Naive thymus-derived CD8-positive, alpha-beta T cell (primary cell): Measurements from ENCODE around the gene GSK3B. TPM values are rescaled to one million over a fixed set of nuclear protein-coding genes. Genes with fewer than 3 reads are reported as not detected.

Source experiments
- ATAC-seq, 2 donors: fragments of 150-1000 bp; cut with Tn5 transposase in 1 of 2; sonication (Bioruptor Pico), chemical (Tn5 transposase) in 1 of 2; 1 replicate in 1 of 2; 2 replicates in 1 of 2; pipeline ENCODE4 v1.10.0; 2021; ENCODE audit warnings: mild to moderate bottlenecking in 2 of 2, moderate library complexity in 2 of 2
- POLR2A ChIA-PET: fragments of 350-600 bp; sonication (Branson Sonifier 250); formaldehyde crosslinking; loops from one replicate; lab custom pipeline; 2021; ENCODE audit warnings: antibody characterized with exemption; lab: Charles Lee
- DNase-seq, 10 donors: peaks; one replicate each; pipeline versions ENCODE4 v3.0.0 to v3.0.0-alpha.2; 2020 to 2022
- H3K27ac Mint-ChIP-seq, 10 donors: one replicate each; pipeline ENCODE4 v1.8.0; 2020 to 2022; ENCODE audit warnings: mild to moderate bottlenecking in 10 of 10, mixed read lengths in 10 of 10, moderate library complexity in 4 of 10, inconsistent platforms in 1 of 10
- H3K27me3 Mint-ChIP-seq, 5 donors: one replicate each; pipeline ENCODE4 v1.8.0; 2021 to 2022; ENCODE audit warnings: mixed read lengths in 5 of 5
- H3K36me3 Mint-ChIP-seq, 3 donors: one replicate each; pipeline ENCODE4 v1.8.0; 2020 to 2022; ENCODE audit warnings: mixed read lengths in 3 of 3, mild to moderate bottlenecking in 2 of 3, inconsistent platforms in 1 of 3
- H3K4me1 Mint-ChIP-seq, 4 donors: one replicate each; pipeline ENCODE4 v1.8.0; 2021 to 2022; ENCODE audit warnings: mixed read lengths in 4 of 4
- H3K4me3 Mint-ChIP-seq, 10 donors: one replicate each; pipeline ENCODE4 v1.8.0; 2020 to 2022; ENCODE audit warnings: mild to moderate bottlenecking in 10 of 10, mixed read lengths in 10 of 10, moderate library complexity in 6 of 10, inconsistent platforms in 1 of 10
- H3K9me3 Mint-ChIP-seq, 9 donors: one replicate each; pipeline ENCODE4 v1.8.0; 2020 to 2022; ENCODE audit warnings: mixed read lengths in 9 of 9, mild to moderate bottlenecking in 3 of 9, inconsistent platforms in 1 of 9, moderate library complexity in 1 of 9
- polyA plus RNA-seq, 3 donors: library from polyadenylated mRNA; unstranded; fragments of 300-500 nt; fragmentation: Illumina TruSeq; gene quantifications; one replicate each; pipeline ENCODE4 v1.2.3, GENCODE V29; 2021
- total RNA-seq, 8 experiments: library from RNA in 2 of 8; stranded (reverse) in 2 of 8; gene quantifications; one replicate each; pipeline ENCODE4 v1.2.3 and lab custom pipeline; 2021 to 2026

Gene GSK3B
- total and polyA plus RNA-seq, 5 experiments from 2014 or later: 12.7 to 38.5 (median 14.1) TPM

DNA sequence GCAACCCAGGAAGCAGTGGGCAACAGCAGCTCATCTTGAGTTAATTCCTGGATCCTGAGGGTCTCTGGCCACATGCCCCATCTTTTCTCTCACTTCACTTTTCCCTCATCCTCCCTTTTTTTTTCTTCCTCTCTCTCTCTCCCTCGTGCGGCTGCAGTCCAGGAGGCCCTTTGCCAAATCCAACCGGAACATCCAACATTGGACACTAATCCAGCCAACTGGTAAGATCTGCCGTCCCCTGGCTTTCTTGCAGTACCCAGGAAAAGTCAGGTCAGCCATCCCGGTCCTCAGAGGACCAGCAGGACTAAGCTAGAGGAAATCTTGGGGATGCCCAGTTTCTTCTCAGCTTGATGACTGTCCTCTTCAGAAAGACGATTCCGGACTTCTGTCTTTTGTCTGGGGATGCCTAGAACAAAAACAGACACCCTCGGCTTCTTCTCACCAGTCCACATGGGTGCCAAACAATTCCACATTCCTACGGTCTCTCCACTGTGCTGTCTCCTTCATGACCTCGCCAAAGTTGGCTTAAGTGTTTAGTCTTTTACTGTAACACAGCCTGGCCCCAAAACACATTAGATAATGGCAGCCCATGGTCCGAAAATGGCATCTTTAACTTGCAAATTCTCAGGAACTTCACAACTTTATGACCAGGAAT lies 115.6 kb downstream of the GSK3B start:
- POLR2A ChIA-PET: no interaction called here
- Mint-ChIP-seq H3K4me3 (no peak overlapping the region), H3K27me3 (no peaks in the 10 kb centered on the region), H3K9me3 (peaks cover 0 to 16% (median 9%) of the 10 kb centered on the region in 9 donors), H3K4me1 (peaks cover 31 to 55% (median 43%) of the 10 kb centered on the region in 4 donors), H3K27ac (peak overlapping the region in 2 of 10 donors; percentile 32 to 38), H3K36me3 (peaks cover 12 to 46% (median 33%) of the 10 kb centered on the region in 3 donors)
- DNase-seq (no peak), ATAC-seq (no peak)

DNA sequence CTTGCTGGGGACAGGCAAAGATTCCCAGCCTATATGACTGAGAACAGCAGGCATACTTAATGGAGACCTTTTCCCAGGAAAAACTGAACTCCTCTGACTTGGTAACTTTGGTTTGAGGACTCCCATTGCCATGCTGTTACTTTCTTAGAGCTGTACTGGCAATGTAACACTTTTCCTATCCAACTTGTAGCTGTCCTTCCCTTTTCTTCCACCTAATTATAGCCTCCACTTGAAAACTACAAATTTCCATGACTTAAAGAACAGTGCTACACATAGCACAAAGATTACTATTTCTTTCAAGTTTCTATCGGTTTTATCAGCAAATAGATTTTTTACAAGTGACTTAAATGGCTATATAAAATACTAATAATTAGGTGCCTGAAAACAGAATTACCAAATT lies 116.9 kb downstream of the GSK3B start:
- Mint-ChIP-seq H3K27ac (peak overlapping the region in 1 of 10 donors; percentile 32), H3K36me3 (peaks cover 6 to 37% (median 30%) of the 10 kb centered on the region in 3 donors), H3K4me1 (peaks cover 26 to 51% (median 35%) of the 10 kb centered on the region in 4 donors), H3K9me3 (peaks cover 0 to 8% (median under 1%) of the 10 kb centered on the region in 9 donors), H3K27me3 (no peaks in the 10 kb centered on the region), H3K4me3 (no peak overlapping the region)
- no peak for ATAC-seq
- POLR2A ChIA-PET: no interaction called here
- DNase-seq: no peak

DNA sequence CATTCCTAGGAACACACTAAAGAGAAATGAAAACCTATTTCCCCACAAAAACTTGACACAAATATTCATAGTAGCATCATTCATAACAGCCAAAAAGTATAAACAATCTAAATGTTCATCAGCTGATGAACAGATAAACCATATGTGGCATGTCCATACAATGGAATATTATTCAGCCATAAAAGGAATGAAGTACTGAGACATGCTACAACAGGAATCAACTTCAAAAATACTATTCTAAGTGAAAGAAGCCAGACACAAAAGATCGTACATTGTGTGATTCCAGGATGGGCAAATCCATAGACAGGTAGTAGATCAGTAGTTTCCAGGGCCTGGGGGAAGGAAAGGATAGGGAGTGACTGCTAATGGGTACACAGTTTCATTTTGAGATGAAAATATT lies 118.0 kb downstream of the GSK3B start:
- no peak for ATAC-seq
- peaks cover 8 to 36% (median 28%) of the 10 kb centered on the region in 3 donors for H3K36me3 Mint-ChIP-seq
- no peaks in the 10 kb centered on the region for H3K27me3 Mint-ChIP-seq
- H3K27ac Mint-ChIP-seq: no peak overlapping the region
- peaks cover 22 to 44% (median 31%) of the 10 kb centered on the region in 4 donors for H3K4me1 Mint-ChIP-seq
- POLR2A ChIA-PET: no interaction called here
- no peak for DNase-seq
- peaks cover 0 to 6% (median 0%) of the 10 kb centered on the region in 9 donors for H3K9me3 Mint-ChIP-seq
- no peak overlapping the region for H3K4me3 Mint-ChIP-seq

DNA sequence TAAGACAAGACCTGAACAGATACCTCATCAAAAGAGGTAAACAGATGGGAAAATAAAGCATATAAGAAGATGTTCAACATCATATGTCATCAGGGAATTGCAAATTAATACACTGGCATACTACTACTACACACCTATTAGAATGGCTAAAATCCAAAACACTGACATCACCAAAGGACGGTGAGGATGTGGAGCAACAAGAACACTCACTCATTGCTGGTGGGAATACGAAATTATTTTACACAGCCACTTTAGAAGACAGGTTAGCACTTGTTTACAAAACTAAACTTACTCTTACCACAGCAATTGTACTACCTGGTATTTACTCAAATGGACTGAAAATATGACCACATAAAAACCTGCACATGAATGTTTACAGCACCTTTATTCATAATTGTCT lies 119.6 kb downstream of the GSK3B start:
- peak overlapping the region in 1 of 10 donors; percentile 19 for H3K27ac Mint-ChIP-seq
- peaks cover 0 to 6% (median 0%) of the 10 kb centered on the region in 9 donors for H3K9me3 Mint-ChIP-seq
- H3K36me3 Mint-ChIP-seq: peaks cover 8 to 32% (median 24%) of the 10 kb centered on the region in 3 donors
- ATAC-seq (no peak), DNase-seq (no peak)
- no peak overlapping the region for H3K4me3 Mint-ChIP-seq
- no peaks in the 10 kb centered on the region for H3K27me3 Mint-ChIP-seq
- peaks cover 19 to 43% (median 34%) of the 10 kb centered on the region in 4 donors for H3K4me1 Mint-ChIP-seq
- POLR2A ChIA-PET: no interaction called here

DNA sequence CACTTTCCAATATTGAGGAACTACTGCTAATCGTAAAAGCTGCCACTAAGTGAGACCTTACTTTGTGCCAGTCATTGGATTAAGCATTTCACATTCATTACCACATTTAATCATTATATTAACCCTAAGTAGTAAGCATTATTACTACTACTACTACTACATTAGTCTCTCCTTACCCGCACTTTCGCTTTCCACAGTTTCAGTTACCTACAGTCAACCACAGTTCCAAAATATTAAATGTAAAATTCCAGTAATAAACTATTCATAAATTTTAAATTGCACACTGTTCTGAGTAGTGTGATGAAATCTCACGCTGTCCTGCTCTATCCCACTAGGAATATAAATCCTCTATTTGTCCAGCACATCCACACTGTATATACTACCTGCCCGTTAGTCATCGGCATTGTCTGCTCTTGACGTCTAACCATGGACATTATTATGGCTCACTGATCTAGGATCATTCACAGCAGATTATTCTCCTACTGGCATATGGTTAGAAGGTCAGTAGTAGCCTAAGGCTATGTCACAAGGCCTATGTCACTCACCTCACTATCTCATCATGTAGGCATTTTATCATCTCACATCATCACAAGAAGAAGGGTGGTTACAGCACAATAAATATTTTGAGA lies 121.1 kb downstream of the GSK3B start:
- peaks cover 7 to 45% (median 35%) of the 10 kb centered on the region in 4 donors for H3K4me1 Mint-ChIP-seq
- POLR2A ChIA-PET: no interaction called here

DNA sequence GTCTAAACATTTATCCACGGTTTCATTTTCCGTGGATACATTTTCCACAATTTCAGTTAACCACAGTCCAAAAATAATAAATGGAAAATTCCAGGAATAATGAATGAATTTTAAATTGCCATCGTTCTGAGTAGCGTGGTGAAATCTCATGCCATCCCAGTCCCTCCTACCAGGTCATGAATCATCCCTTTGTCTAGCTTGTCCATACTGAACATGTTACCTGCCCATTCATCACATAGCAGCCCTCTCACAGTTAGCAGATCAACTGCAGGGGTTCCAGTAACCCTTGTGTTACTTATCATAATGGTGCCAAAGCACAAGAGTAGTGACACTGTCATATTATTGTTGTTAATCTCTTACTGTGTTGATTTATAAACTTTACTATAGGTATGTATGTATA lies 124.5 kb downstream of the GSK3B start:
- Mint-ChIP-seq H3K4me1 (peaks cover 4 to 40% (median 31%) of the 10 kb centered on the region in 4 donors), H3K27me3 (no peaks in the 10 kb centered on the region), H3K4me3 (no peak overlapping the region), H3K36me3 (peaks cover 6 to 8% (median 7%) of the 10 kb centered on the region in 3 donors), H3K27ac (no peak overlapping the region), H3K9me3 (peaks cover 0 to 6% (median 0%) of the 10 kb centered on the region in 9 donors)
- DNase-seq (no peak), ATAC-seq (no peak)
- POLR2A ChIA-PET: no interaction called here

More for the DNA sequence above, 121.1 kb downstream of the GSK3B start:
- H3K27ac Mint-ChIP-seq: no peak overlapping the region
- no peaks in the 10 kb centered on the region for H3K27me3 Mint-ChIP-seq
- no peak overlapping the region for H3K4me3 Mint-ChIP-seq
- ATAC-seq (no peak), DNase-seq (no peak)
- peaks cover 8 to 20% (median 10%) of the 10 kb centered on the region in 3 donors for H3K36me3 Mint-ChIP-seq
- H3K9me3 Mint-ChIP-seq: peaks cover 0 to 6% (median 0%) of the 10 kb centered on the region in 9 donors

DNA sequence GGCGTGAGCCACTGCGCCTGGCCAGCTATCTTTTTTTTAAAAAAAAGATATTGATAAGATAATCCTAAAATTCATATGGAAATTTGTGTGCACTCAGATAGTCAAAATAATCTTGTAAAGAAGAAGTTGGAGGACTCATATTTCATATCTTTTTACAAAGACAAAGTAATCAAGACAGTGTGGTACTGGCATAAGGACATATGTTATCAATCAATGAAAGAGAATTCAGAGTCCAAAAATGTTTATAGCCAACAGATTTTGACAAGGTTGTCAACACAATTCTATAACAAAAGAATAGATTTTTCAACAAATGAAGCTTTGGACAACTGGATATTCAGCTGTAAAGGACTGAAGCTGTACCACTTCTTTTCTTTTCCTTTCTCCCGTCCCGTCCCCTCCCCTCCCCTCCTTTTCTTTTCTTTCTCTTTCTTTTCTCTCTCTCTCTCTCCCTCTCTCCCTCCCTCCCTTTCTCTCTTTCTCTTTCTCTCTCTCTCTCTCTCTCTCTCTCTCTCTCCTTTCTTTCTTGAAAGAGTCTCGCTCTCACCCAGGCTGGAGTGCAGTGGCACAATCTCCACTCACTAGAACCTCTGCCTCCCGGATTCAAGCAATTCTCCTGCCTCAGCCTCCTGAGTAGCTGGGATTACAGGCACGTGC lies 126.8 kb downstream of the GSK3B start:
- Mint-ChIP-seq H3K36me3 (peaks cover 6 to 12% (median 10%) of the 10 kb centered on the region in 3 donors), H3K4me3 (no peak overlapping the region), H3K4me1 (peaks cover 7 to 40% (median 37%) of the 10 kb centered on the region in 4 donors), H3K27ac (no peak overlapping the region), H3K27me3 (no peaks in the 10 kb centered on the region), H3K9me3 (peaks cover 0 to 3% (median 0%) of the 10 kb centered on the region in 9 donors)
- ATAC-seq (no peak), DNase-seq (no peak)
- POLR2A ChIA-PET: interaction anchor here (0.8 kb wide), 1 partner anchor 21 kb away, joined by 3 read pairs; no protein-coding TSS in a partner anchor

DNA sequence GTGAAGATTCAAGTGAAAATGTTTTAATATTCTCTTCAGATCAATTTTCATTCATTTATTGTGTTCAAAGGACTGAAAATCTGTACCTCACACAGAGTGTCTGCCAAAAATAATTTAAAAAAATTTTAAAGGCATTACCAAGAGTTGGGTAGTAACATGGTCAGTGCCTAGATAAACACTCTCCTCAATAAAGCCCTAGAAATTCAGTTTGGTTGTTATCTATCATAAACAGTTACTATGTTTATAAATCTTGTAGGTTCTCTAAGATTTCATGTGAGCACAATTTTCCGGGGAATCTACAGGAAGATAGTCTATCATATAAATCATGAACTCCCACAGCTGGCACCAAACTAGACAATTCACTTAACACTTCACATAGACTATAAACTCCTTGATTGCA lies 128.6 kb downstream of the GSK3B start:
- no peaks in the 10 kb centered on the region for H3K27me3 Mint-ChIP-seq
- POLR2A ChIA-PET: no interaction called here
- H3K36me3 Mint-ChIP-seq: peaks cover 3 to 15% (median 13%) of the 10 kb centered on the region in 3 donors
- H3K4me1 Mint-ChIP-seq: peaks cover 7 to 49% (median 47%) of the 10 kb centered on the region in 4 donors
- no peak overlapping the region for H3K27ac Mint-ChIP-seq
- DNase-seq (no peak), ATAC-seq (no peak)
- H3K9me3 Mint-ChIP-seq: peaks cover 0 to 3% (median 0%) of the 10 kb centered on the region in 9 donors
- no peak overlapping the region for H3K4me3 Mint-ChIP-seq

DNA sequence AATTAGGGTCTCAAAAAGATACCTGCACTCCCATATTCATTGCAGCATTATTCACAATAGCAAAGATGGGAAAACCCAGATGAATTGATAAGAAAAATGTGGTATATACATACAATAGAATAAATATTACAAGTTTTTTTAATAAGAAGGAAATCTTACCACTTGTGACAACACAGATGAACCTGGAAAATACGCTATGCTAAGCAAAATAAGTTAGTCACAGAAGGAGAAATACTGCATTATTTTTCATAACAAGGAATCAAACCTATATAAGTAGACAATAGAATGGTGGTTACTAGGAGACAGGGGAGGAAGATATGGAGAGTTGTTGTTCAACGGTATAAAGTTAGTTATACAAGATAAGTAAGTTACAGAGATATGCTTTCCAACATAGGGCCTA lies 130.0 kb downstream of the GSK3B start:
- DNase-seq (no peak), ATAC-seq (no peak)
- POLR2A ChIA-PET: no interaction called here
- Mint-ChIP-seq H3K4me1 (peaks cover 7 to 46% (median 42%) of the 10 kb centered on the region in 4 donors), H3K4me3 (no peak overlapping the region), H3K36me3 (peaks cover 3 to 13% (median 12%) of the 10 kb centered on the region in 3 donors), H3K9me3 (peaks cover 0 to 3% (median 0%) of the 10 kb centered on the region in 9 donors), H3K27ac (no peak overlapping the region), H3K27me3 (no peaks in the 10 kb centered on the region)

DNA sequence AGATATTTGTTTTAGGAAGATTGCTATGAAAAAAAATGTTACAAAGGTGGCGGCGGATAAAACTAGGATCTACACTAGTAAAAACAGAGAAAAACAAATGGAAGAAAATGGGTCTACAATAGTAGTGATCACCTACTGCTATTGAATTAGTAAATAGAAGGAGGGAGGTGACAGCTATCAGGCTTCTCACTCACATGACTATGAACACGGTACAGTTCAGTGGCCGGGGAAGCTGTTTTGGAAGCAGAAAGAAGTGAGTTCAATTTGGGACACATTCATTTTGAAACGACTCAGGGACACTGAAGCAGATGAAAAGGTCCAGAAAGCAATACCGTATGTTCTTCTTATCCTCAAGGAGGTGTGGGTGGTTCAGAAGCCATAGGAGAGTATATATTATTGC lies 138.3 kb downstream of the GSK3B start:
- Mint-ChIP-seq H3K4me1 (peaks cover 12 to 55% (median 51%) of the 10 kb centered on the region in 4 donors), H3K27ac (peak overlapping the region in 1 of 10 donors; percentile 1), H3K4me3 (peak overlapping the region in 1 of 10 donors; percentile 39), H3K27me3 (no peaks in the 10 kb centered on the region), H3K9me3 (no peaks in the 10 kb centered on the region), H3K36me3 (peaks cover 0 to 10% (median 8%) of the 10 kb centered on the region in 3 donors)
- POLR2A ChIA-PET: no interaction called here
- no peak for DNase-seq
- no peak for ATAC-seq

DNA sequence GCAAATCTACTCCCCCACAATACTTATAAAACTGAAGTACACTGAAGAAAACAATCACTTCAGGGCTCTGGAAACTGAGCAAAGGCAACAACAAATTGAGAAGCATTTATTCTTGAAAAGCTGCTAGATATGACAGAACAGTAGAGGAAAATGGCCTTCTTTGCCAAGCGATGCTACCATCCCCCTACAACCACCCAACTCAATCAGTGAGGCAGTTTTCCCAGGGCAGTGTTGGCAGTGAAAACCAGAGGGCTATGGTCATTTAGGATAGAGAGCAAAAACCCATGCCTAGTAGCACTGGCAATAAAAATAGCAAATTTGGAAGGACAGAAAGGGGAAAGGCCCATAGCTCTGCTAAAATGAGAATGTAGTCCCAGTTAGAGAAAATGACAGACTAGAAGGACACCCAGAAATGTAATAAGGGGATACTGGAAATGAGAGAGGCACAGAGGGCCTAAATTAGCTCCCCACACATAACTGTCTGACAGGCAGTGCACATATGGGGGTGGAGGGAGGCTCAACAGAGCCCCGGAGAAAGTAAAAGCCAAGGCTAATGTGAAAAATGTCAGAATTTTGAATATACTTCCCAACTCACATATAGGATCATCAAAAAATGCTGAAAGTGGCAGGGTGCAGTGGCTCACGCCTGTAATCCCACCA lies 143.5 kb downstream of the GSK3B start:
- Mint-ChIP-seq H3K9me3 (no peaks in the 10 kb centered on the region), H3K4me3 (no peak overlapping the region), H3K27ac (peak overlapping the region in 2 of 10 donors; percentile 19 to 75), H3K27me3 (no peaks in the 10 kb centered on the region), H3K4me1 (peaks cover 19 to 48% (median 47%) of the 10 kb centered on the region in 4 donors), H3K36me3 (peaks cover 0 to 15% (median 4%) of the 10 kb centered on the region in 3 donors)
- POLR2A ChIA-PET: no interaction called here
- ATAC-seq (no peak), DNase-seq (no peak)

DNA sequence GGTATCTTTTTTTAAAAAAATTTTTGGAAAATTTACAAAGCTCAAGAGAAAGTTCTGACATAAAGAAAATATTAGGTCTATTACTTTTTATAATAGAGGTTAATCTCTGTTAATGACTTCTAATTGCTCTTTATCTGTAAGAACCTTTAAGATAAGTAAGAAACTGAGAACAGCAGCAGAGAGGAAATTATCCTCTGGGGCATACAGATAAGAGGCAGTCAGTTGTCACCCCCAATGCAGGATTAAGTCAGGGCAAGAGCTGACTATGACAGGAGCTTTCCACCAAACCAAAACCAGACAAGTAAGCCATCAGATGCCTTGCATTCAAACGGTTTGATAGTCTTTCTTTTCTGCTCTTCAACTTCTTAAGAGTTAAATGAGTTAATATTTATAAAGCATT lies 149.0 kb downstream of the GSK3B start:
- ATAC-seq (no peak), DNase-seq (no peak)
- H3K9me3 Mint-ChIP-seq: no peaks in the 10 kb centered on the region
- peaks cover 0 to 23% (median 4%) of the 10 kb centered on the region in 3 donors for H3K36me3 Mint-ChIP-seq
- no peak overlapping the region for H3K4me3 Mint-ChIP-seq
- peaks cover 19 to 39% (median 35%) of the 10 kb centered on the region in 4 donors for H3K4me1 Mint-ChIP-seq
- H3K27ac Mint-ChIP-seq: peak overlapping the region in 1 of 10 donors; percentile 17
- POLR2A ChIA-PET: no interaction called here
- no peaks in the 10 kb centered on the region for H3K27me3 Mint-ChIP-seq
